C4-2B (cell line): ENCODE data around the gene MFSD2B.

ENCODE experiments used
- ZFX ChIP-seq: fragments of 450-650 bp; IDR thresholded peaks from 2 replicates; pipeline ENCODE4 v1.6.1; 2017
- TF ChIP-seq, protein P1 (sequence below): fragments of 450-650 bp; conservative IDR thresholded peaks from 2 replicates; pipeline ENCODE4 v1.5.1; 2017; ENCODE audit warnings: mild to moderate bottlenecking

DNA sequence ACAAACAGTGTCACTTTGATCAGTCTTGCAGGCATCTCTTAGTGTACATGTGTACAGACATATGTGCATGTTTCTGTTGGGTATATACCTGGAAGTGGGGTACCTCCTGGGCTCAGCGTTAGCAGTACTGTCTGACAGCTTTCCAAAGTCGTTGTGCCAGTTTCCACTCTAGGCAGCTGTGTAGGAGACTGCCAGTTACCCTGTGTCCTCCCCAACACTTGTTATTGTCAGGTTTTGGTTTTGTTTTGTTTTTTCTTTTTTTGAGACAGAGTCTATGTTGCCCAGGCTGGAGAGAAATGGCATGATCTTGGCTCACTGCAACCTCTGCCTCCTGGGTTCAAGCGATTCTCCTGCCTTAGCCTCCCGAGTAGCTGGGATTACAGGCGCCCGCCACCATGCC is 45.9 kb downstream of the MFSD2B start:
- TF ChIP-seq, protein P1, sequence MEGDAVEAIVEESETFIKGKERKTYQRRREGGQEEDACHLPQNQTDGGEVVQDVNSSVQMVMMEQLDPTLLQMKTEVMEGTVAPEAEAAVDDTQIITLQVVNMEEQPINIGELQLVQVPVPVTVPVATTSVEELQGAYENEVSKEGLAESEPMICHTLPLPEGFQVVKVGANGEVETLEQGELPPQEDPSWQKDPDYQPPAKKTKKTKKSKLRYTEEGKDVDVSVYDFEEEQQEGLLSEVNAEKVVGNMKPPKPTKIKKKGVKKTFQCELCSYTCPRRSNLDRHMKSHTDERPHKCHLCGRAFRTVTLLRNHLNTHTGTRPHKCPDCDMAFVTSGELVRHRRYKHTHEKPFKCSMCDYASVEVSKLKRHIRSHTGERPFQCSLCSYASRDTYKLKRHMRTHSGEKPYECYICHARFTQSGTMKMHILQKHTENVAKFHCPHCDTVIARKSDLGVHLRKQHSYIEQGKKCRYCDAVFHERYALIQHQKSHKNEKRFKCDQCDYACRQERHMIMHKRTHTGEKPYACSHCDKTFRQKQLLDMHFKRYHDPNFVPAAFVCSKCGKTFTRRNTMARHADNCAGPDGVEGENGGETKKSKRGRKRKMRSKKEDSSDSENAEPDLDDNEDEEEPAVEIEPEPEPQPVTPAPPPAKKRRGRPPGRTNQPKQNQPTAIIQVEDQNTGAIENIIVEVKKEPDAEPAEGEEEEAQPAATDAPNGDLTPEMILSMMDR = no peak
- TF ChIP-seq ZFX = no peak
